Measurements from ENCODE around the gene IPO4. TPM values are rescaled to one million over a fixed set of nuclear protein-coding genes. Genes with fewer than 3 reads are reported as not detected.

Gene IPO4
- total and polyA plus RNA-seq, 2 of the 4 experiments (the other 2 are of a cell fraction), result 37.6 to 39.4 TPM

- ChIA-PET CTCF (interaction anchor here (1.1 kb wide), 1 partner anchor 27 kb away, joined by 4 read pairs; the partner anchor contains the start of gene IRF9), POLR2A (ENCODE audit: unreplicated experiment) (interaction anchor here (0.7 kb wide), 1 partner anchor 207 kb away, joined by 6 read pairs; no protein-coding TSS in a partner anchor)
- H3K9me3 ChIP-seq (ENCODE audit: control insufficient read depth, insufficient read depth, low read length), result no peaks in the 10 kb centered on the region
- H2BK15ac ChIP-seq (ENCODE audit: low read depth, low read length), result no peak overlapping the region
- H2BK5ac ChIP-seq (ENCODE audit: low read depth, low read length, poor library complexity, severe bottlenecking), result no peak overlapping the region
- no peak overlapping the region for H3K14ac ChIP-seq (replicated peaks; ENCODE audit: low read depth, low read length)
- no peak overlapping the region for H4K5ac ChIP-seq (ENCODE audit: low read depth, low read length)
- H3K79me1 ChIP-seq (ENCODE audit: low read depth in 1 of 2, low read length in 2 of 2), result peaks cover 11 to 26% of the 10 kb centered on the region in 2 experiments; a peak in 3 of 4 replicates
- TF ChIP-seq NFE2L2 (IDR thresholded peaks at IDR 0.05; ENCODE audit: low read depth, low read length) (no peak), RAD21 (IDR thresholded peaks at IDR 0.05; ENCODE audit: low read length) (no peak), FOS (IDR thresholded peaks at IDR 0.05; ENCODE audit: low read depth, low read length) (no peak), MAFK (IDR thresholded peaks at IDR 0.05; ENCODE audit: low read depth, low read length) (no peak), ELK1 (IDR thresholded peaks at IDR 0.05; ENCODE audit: borderline replicate concordance, low read depth, low read length) (no peak), CHD1 (IDR thresholded peaks at IDR 0.05; ENCODE audit: low read depth, low read length) (no peak), BHLHE40 (IDR thresholded peaks at IDR 0.05; ENCODE audit: low read depth, low read length) (no peak), RFX5 (IDR thresholded peaks at IDR 0.05; ENCODE audit: low read depth, low read length) (no peak), RCOR1 (IDR thresholded peaks at IDR 0.05; ENCODE audit: insufficient replicate concordance, low read length) (no peak), CEBPB (IDR thresholded peaks at IDR 0.05; ENCODE audit: low read depth, low read length) (no peak), MXI1 (IDR thresholded peaks at IDR 0.05; ENCODE audit: borderline replicate concordance, low read depth, low read length) (no peak), MAZ (IDR thresholded peaks at IDR 0.05; ENCODE audit: borderline replicate concordance, low read depth, low read length) (no peak), POLR2A (IDR thresholded peaks at IDR 0.05; ENCODE audit: low read depth, low read length) (no peak), SMC3 (IDR thresholded peaks at IDR 0.05; ENCODE audit: low read depth, low read length) (no peak)
- TF ChIP-seq, protein P1, sequence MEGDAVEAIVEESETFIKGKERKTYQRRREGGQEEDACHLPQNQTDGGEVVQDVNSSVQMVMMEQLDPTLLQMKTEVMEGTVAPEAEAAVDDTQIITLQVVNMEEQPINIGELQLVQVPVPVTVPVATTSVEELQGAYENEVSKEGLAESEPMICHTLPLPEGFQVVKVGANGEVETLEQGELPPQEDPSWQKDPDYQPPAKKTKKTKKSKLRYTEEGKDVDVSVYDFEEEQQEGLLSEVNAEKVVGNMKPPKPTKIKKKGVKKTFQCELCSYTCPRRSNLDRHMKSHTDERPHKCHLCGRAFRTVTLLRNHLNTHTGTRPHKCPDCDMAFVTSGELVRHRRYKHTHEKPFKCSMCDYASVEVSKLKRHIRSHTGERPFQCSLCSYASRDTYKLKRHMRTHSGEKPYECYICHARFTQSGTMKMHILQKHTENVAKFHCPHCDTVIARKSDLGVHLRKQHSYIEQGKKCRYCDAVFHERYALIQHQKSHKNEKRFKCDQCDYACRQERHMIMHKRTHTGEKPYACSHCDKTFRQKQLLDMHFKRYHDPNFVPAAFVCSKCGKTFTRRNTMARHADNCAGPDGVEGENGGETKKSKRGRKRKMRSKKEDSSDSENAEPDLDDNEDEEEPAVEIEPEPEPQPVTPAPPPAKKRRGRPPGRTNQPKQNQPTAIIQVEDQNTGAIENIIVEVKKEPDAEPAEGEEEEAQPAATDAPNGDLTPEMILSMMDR (conservative IDR thresholded peaks at IDR 0.05; ENCODE audit: low read depth, low read length), result no peak
- TF ChIP-seq, protein P2, sequence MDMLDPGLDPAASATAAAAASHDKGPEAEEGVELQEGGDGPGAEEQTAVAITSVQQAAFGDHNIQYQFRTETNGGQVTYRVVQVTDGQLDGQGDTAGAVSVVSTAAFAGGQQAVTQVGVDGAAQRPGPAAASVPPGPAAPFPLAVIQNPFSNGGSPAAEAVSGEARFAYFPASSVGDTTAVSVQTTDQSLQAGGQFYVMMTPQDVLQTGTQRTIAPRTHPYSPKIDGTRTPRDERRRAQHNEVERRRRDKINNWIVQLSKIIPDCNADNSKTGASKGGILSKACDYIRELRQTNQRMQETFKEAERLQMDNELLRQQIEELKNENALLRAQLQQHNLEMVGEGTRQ (IDR thresholded peaks at IDR 0.05; ENCODE audit: low read depth, low read length), result no peak
- H3K18ac ChIP-seq (ENCODE audit: low read depth, low read length), result no peak overlapping the region
- peaks cover 10% of the 10 kb centered on the region; the same call in 1 of the 2 replicates for H4K20me1 ChIP-seq (ENCODE audit: insufficient read depth, low read length)
- no peak overlapping the region for H2AFZ ChIP-seq (replicated peaks; ENCODE audit: low read length, poor library complexity)
- no TSS peak for BruUV-seq (replicated peaks)
- no peak overlapping the region for H3K4ac ChIP-seq (ENCODE audit: low read depth, low read length)
- dilution Hi-C loops (cut with HindIII; ENCODE audit: low sequenced_read_pairs, unreplicated experiment), result no loop called here
- peaks cover 8% of the 10 kb centered on the region; the same call in 1 of the 2 replicates for H3K4me1 ChIP-seq (ENCODE audit: control insufficient read depth, insufficient read depth, low read length)
- no peak overlapping the region for H3K56ac ChIP-seq (ENCODE audit: extremely low read depth, insufficient read depth, low read length)
- H3K36me3 ChIP-seq (ENCODE audit: control insufficient read depth, insufficient read depth, low read length), result peaks cover 14% of the 10 kb centered on the region
- no peak overlapping the region for H2BK20ac ChIP-seq (ENCODE audit: low read depth, low read length)
- H3K9me1 ChIP-seq (ENCODE audit: insufficient read depth, low read length), result peaks cover 17% of the 10 kb centered on the region
- no peak overlapping the region for H2AK5ac ChIP-seq (ENCODE audit: low read depth, low read length)
- H2BK120ac ChIP-seq (ENCODE audit: low read depth, low read length), result no peak overlapping the region
- H3K4me2 ChIP-seq (ENCODE audit: low read depth, low read length), result no peak overlapping the region
- H3K23ac ChIP-seq (ENCODE audit: low read depth, low read length), result no peak overlapping the region
- H3K9ac ChIP-seq (ENCODE audit: low read depth, low read length), result no peak overlapping the region
- no peaks in the 10 kb centered on the region for H3K27me3 ChIP-seq (ENCODE audit: control insufficient read depth, insufficient read depth, low read length)
- in situ Hi-C loops (cut with MboI; ENCODE audit: low sequenced_read_pairs), result loop anchor here (10.0 to 25.0 kb wide), 3 partner anchors 301 to 1046 kb away; partner anchors contain the start of genes ACIN1, BCL2L2, C14orf119 and PABPN1
- no peak overlapping the region for H4K91ac ChIP-seq (ENCODE audit: insufficient read depth, low read depth, low read length)
- no CpG with 5 or more reads among the region's 1 CpG for WGBS, 2 experiments (ENCODE audit: extremely low coverage in 2 of 2, insufficient read length in 1 of 2)
- H3K27ac ChIP-seq (ENCODE audit: insufficient read depth, low read length), result no peak overlapping the region
- no peak for DNase-seq
- no peak overlapping the region for H2AK9ac ChIP-seq (replicated peaks; ENCODE audit: low read depth, low read length, poor library complexity)
- H3K4me3 ChIP-seq (ENCODE audit: insufficient read depth, low read depth, low read length), result no peak overlapping the region
- no peak for ATAC-seq (ENCODE audit: low read depth)
- intact Hi-C loops (cut with micrococcal nuclease), result no loop called here
- no peak overlapping the region for H4K8ac ChIP-seq (ENCODE audit: low read depth in 2 of 2, low read length in 2 of 2)
These were observed 54.9 kb downstream of the IPO4 start for GRCh38 chr14:24133735-24134134.
